PFSK-1 (cell line): ENCODE results near the gene HIRA.

Experiments
- FOXP2 ChIP-seq: optimal IDR thresholded peaks from 2 replicates; pipeline ENCODE3; 2011; ENCODE audit warnings: borderline replicate concordance, control low read depth, inconsistent platforms; ENCODE audit not compliant: insufficient read depth; ENCODE audit errors: extremely low read length, extremely low read depth
- POLR2AphosphoS5 ChIP-seq: IDR thresholded peaks from 2 replicates; pipeline ENCODE4 v1.6.1; 2012; ENCODE audit warnings: low read depth, mild to moderate bottlenecking, control low read depth, low read length, moderate library complexity
- REST ChIP-seq, 2 experiments: IDR thresholded peaks; 2 replicates each; pipeline versions ENCODE4 v1.6.1 to v1.8.0; 2011 to 2012; ENCODE audit warnings: low read depth in 2 of 2, low read length in 2 of 2, control low read depth in 1 of 2, inconsistent platforms in 1 of 2, mild to moderate bottlenecking in 1 of 2, moderate library complexity in 1 of 2; ENCODE audit not compliant: insufficient read depth in 1 of 2
- SIN3A ChIP-seq: IDR thresholded peaks from 2 replicates; pipeline ENCODE4 v1.6.1; 2012; ENCODE audit warnings: mild to moderate bottlenecking, low read length, moderate library complexity, borderline replicate concordance; ENCODE audit not compliant: insufficient read depth
- TAF1 ChIP-seq: IDR thresholded peaks from 2 replicates; pipeline ENCODE4 v1.6.1; 2012; ENCODE audit warnings: low read length, control low read depth, borderline replicate concordance; ENCODE audit not compliant: insufficient read depth

The HIRA gene

GRCh38 chr22:19438298-19438697 is 6.8 kb upstream of the HIRA start:
- no peak for TF ChIP-seq REST (IDR thresholded peaks at IDR 0.05; ENCODE audit: insufficient read depth in 1 of 2, low read depth in 2 of 2, low read length in 2 of 2)
- TF ChIP-seq TAF1 = no peak

- no peak for TF ChIP-seq REST (IDR thresholded peaks at IDR 0.05; ENCODE audit: insufficient read depth in 1 of 2, low read depth in 2 of 2, low read length in 2 of 2)
- no peak for TF ChIP-seq SIN3A
- TF ChIP-seq FOXP2 = no peak
- no peak for TF ChIP-seq POLR2AphosphoS5
- no peak for TF ChIP-seq TAF1
Measured at GRCh38 chr22:19434829-19435580, 3.5 kb upstream of the HIRA start.

GRCh38 chr22:19434401-19434800 is 2.9 kb upstream of the HIRA start:
- TF ChIP-seq FOXP2 (no peak), SIN3A (no peak)

- peak; percentile 99 for TF ChIP-seq FOXP2
- peak; percentile 5 to 46; a peak in 1 of 4 replicates for TF ChIP-seq REST (IDR thresholded peaks at IDR 0.05; ENCODE audit: insufficient read depth in 1 of 2, low read depth in 2 of 2, low read length in 2 of 2)
- TF ChIP-seq TAF1 = peak; percentile 91
- peak; percentile 93 for TF ChIP-seq POLR2AphosphoS5
- TF ChIP-seq SIN3A = peak; percentile 93; the same call in 1 of the 2 replicates
Measured at GRCh38 chr22:19432133-19432851, 759 bp upstream of the HIRA start, which contains the start of gene MRPL40. TSS of gene MRPL40 (plus strand) at chr22:19432545. CDS start at chr22:19432555, 10 bp downstream.

GRCh38 chr22:19430890-19431541 is 517 bp downstream of the HIRA start:
- TF ChIP-seq SIN3A (no peak), POLR2AphosphoS5 (no peak), REST (IDR thresholded peaks at IDR 0.05; ENCODE audit: insufficient read depth in 1 of 2, low read depth in 2 of 2, low read length in 2 of 2) (no peak), FOXP2 (no peak), TAF1 (no peak; the same call in 1 of the 2 replicates)
